ENCODE results near the gene STXBP1. TPM values are rescaled to one million over a fixed set of nuclear protein-coding genes. Genes with fewer than 3 reads are reported as not detected.

The STXBP1 gene
- total RNA-seq, 1 experiment from 2014 or later = 40.6 TPM

GRCh38 chr9:127658428-127658827 lies 46.4 kb downstream of the STXBP1 start:
- ATAC-seq = no peak
- H3K4me3 ChIP-seq (replicated peaks in 1 of 2; ENCODE audit: low read depth in 1 of 2, low read length in 2 of 2) = no peak overlapping the region
- H3K9ac ChIP-seq (ENCODE audit: low read length) = no peak overlapping the region
- H3K79me2 ChIP-seq (ENCODE audit: insufficient read depth, low read length) = no peaks in the 10 kb centered on the region
- H3K4me2 ChIP-seq (ENCODE audit: low read length) = no peak overlapping the region
- BruUV-seq (replicated peaks) = no TSS peak
- no peak for TF ChIP-seq POLR2AphosphoS5 (IDR thresholded peaks at IDR 0.05; ENCODE audit: low read depth, low read length)
- TF ChIP-seq ZNF274 (IDR thresholded peaks at IDR 0.05; ENCODE audit: low read depth, low read length) = no peak
- no peak for TF ChIP-seq ZBTB33 (IDR thresholded peaks at IDR 0.05; ENCODE audit: extremely low read depth, insufficient replicate concordance, low read length)
- no peak for TF ChIP-seq TCF7L2 (IDR thresholded peaks at IDR 0.05; ENCODE audit: borderline replicate concordance, extremely low read depth, insufficient read depth, insufficient read length)
- no peaks in the 10 kb centered on the region for H3K36me3 ChIP-seq (ENCODE audit: control insufficient read depth in 1 of 2, insufficient read depth in 2 of 2, low read length in 2 of 2)
- H3K9me3 ChIP-seq (ENCODE audit: control insufficient read depth in 1 of 2, insufficient read depth in 1 of 2, low read depth in 1 of 2, low read length in 2 of 2) = no peaks in the 10 kb centered on the region
- H3K9me2 ChIP-seq (ENCODE audit: insufficient read depth) = no peaks in the 10 kb centered on the region
- ChIA-PET RAD21 (ENCODE audit: low non-redundant PET in 1 of 2, low total read pairs in 2 of 2, uncharacterized antibody in 2 of 2, unreplicated experiment in 2 of 2) (no interaction called here), POLR2A (no interaction called here), CTCF (interaction anchor here (1.0 kb wide), 1 partner anchor 24 kb away, joined by 3 read pairs; no protein-coding TSS in a partner anchor)
- H2AFZ ChIP-seq (ENCODE audit: low read depth, low read length, poor library complexity, severe bottlenecking) = no peak overlapping the region
- no peaks in the 10 kb centered on the region for H3K27me3 ChIP-seq (ENCODE audit: insufficient read depth, low read length)
- intact Hi-C loops (cut with micrococcal nuclease) = no loop called here
- no peak for DNase-seq (ENCODE audit: low read depth, low spot score)
- no peaks in the 10 kb centered on the region for H3K4me1 ChIP-seq (ENCODE audit: control insufficient read depth in 1 of 2, insufficient read depth in 2 of 2, low read length in 2 of 2)
- no peak overlapping the region for H3K27ac ChIP-seq (ENCODE audit: low read depth, low read length)
- H4K20me1 ChIP-seq (ENCODE audit: insufficient read depth) = no peaks in the 10 kb centered on the region

GRCh38 chr9:127660886-127661741 lies 49.0 kb downstream of the STXBP1 start:
- no TSS peak for BruUV-seq (replicated peaks)
- CTCF ChIA-PET = no interaction called here
- no peak for ATAC-seq
- TF ChIP-seq SRF (IDR thresholded peaks at IDR 0.05; ENCODE audit: low read depth) (no peak), JUND (IDR thresholded peaks at IDR 0.05) (no peak), EZH2phosphoT487 (IDR thresholded peaks at IDR 0.05; ENCODE audit: borderline replicate concordance) (no peak), POLR2AphosphoS5 (IDR thresholded peaks at IDR 0.05; ENCODE audit: low read depth, low read length) (no peak), CBX3 (IDR thresholded peaks at IDR 0.05; ENCODE audit: low read depth) (no peak), ZBTB33 (IDR thresholded peaks at IDR 0.05; ENCODE audit: extremely low read depth, insufficient replicate concordance, low read length) (no peak), ELF1 (IDR thresholded peaks at IDR 0.05; ENCODE audit: borderline replicate concordance, low read depth) (no peak), REST (IDR thresholded peaks at IDR 0.05; ENCODE audit: low read depth) (no peak)

More at GRCh38 chr9:127660886-127661741, 49.0 kb downstream of the STXBP1 start:
- H3K4me1 ChIP-seq (ENCODE audit: control insufficient read depth in 1 of 2, insufficient read depth in 2 of 2, low read length in 2 of 2) = no peaks in the 10 kb centered on the region
- intact Hi-C loops (cut with micrococcal nuclease) = no loop called here
- no peak overlapping the region for H2AFZ ChIP-seq (ENCODE audit: low read depth, low read length, poor library complexity, severe bottlenecking)
- H3K27ac ChIP-seq (ENCODE audit: low read depth, low read length) = no peak overlapping the region
- ChIA-PET POLR2A (no interaction called here), RAD21 (ENCODE audit: low non-redundant PET in 1 of 2, low total read pairs in 2 of 2, uncharacterized antibody in 2 of 2, unreplicated experiment in 2 of 2) (no interaction called here)
- H3K36me3 ChIP-seq (ENCODE audit: control insufficient read depth in 1 of 2, insufficient read depth in 2 of 2, low read length in 2 of 2) = no peaks in the 10 kb centered on the region
- H3K9ac ChIP-seq (ENCODE audit: low read length) = no peak overlapping the region
- no peak overlapping the region for H3K4me3 ChIP-seq (replicated peaks in 1 of 2; ENCODE audit: low read depth in 1 of 2, low read length in 2 of 2)
- no peaks in the 10 kb centered on the region for H3K79me2 ChIP-seq (ENCODE audit: insufficient read depth, low read length)
- no peak for DNase-seq (ENCODE audit: low read depth, low spot score)
- no peaks in the 10 kb centered on the region for H4K20me1 ChIP-seq (ENCODE audit: insufficient read depth)
- no peaks in the 10 kb centered on the region for H3K9me2 ChIP-seq (ENCODE audit: insufficient read depth)
- no peak overlapping the region for H3K4me2 ChIP-seq (ENCODE audit: low read length)
- H3K27me3 ChIP-seq (ENCODE audit: insufficient read depth, low read length) = no peaks in the 10 kb centered on the region
- no peaks in the 10 kb centered on the region for H3K9me3 ChIP-seq (ENCODE audit: control insufficient read depth in 1 of 2, insufficient read depth in 1 of 2, low read depth in 1 of 2, low read length in 2 of 2)
